PC-9 (cell line): ENCODE measurements around the gene TBC1D3B.
"Not testable (repeated sequence)": the region's sequence is repeated elsewhere in the genome, so short reads cannot be mapped to it uniquely, and the experiment has no call there.

ENCODE experiments used
- CTCF ChIP-seq: fragments of 200-600 bp; sonication (generic); conservative IDR thresholded peaks from 2 replicates; pipeline ENCODE4 v1.6.1; 2017; ENCODE audit warnings: mixed run types, antibody characterized with exemption, mild to moderate bottlenecking, moderate library complexity
- EZH2 ChIP-seq: fragments of 200-600 bp; sonication (generic); IDR thresholded peaks from 2 replicates; pipeline ENCODE4 v1.8.0; 2017; ENCODE audit warnings: antibody characterized with exemption, low read depth

GRCh38 chr17:36121099-36121498, 55.3 kb downstream of the TBC1D3B start:
- not testable (repeated sequence) for TF ChIP-seq CTCF, EZH2
